Stimulated activated CD4-positive, alpha-beta T cell treated with anti-CD3 and anti-CD28 coated beads, Interleukin-1b, Interleukin-23, amount 100 ng/mL, for 24 hours (primary cell): ENCODE measurements around the gene UROS.
A peak's percentile ranks its signal among the peaks of the same experiment; 100 is the strongest.

ENCODE experiments used
- DNase-seq, 4 experiments: peaks; one replicate each; pipeline ENCODE4 v3.0.0-alpha.2; 2020; ENCODE audit warnings: low read depth in 4 of 4, low spot score in 1 of 4

Gene UROS

GRCh38 chr10:125822878-125823662, at the start of gene UROS, which contains the start of gene BCCIP:
Gene UROS, minus strand, starts transcription at chr10:125823258. Its CDS starts 6,759 bp downstream, at chr10:125816499.
Gene BCCIP, plus strand, starts transcription at chr10:125823546. Its CDS starts 12 bp downstream, at chr10:125823558.
- DNase-seq: peak; percentile 78 to 84 (median 81)

DNA sequence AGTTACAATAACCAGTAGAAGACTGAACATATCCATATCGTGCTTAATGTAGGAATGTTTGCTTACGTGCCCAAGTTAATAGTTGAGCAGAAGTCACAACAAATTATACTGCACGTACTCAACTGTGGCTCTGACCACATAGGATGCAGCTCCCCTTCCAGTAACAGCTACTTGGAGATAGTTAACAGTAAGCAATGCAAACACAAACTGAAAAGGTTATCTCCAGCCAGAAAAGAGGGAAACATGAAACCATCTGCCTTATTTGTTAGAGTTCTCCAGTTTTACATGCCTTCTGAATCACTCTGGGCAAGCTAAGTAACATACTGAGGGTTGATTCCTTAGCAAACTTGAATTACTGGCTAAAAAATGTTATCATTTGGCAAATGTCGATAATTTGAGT, 48.3 kb upstream of the UROS start:
- DNase-seq: no peak

DNA sequence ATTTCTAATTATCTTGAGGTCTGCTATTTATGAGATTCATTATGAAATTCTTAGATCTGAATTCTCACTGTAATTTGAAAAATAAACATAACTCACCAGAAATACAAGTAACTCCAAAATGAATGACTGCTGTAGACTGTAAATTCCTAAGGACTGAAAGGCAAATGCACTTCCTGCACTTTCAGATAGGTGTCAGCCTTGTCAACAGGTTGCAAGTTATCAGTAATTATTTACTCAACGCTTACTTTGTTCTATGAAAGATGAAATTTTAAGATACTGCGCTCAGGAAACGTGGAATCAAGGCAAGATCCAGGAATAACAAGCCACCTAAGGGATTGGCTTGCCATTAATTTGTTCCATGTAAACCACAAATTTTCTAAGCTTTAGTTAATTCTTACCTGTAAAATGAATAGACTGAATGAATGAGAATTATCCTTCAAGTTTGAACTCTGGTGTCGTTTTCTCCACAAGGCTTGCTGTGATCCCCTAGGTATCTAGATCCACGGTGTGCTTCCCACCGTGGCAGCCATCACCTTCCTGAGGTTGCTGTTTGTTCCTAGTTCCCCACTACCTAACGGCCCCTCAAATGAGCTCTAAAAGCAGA, 45.4 kb upstream of the UROS start:
- no peak for DNase-seq

- no peak for DNase-seq
Observed at GRCh38 chr10:125866421-125867029, 43.5 kb upstream of the UROS start.

GRCh38 chr10:125865120-125865519, 42.1 kb upstream of the UROS start:
- no peak for DNase-seq

DNA sequence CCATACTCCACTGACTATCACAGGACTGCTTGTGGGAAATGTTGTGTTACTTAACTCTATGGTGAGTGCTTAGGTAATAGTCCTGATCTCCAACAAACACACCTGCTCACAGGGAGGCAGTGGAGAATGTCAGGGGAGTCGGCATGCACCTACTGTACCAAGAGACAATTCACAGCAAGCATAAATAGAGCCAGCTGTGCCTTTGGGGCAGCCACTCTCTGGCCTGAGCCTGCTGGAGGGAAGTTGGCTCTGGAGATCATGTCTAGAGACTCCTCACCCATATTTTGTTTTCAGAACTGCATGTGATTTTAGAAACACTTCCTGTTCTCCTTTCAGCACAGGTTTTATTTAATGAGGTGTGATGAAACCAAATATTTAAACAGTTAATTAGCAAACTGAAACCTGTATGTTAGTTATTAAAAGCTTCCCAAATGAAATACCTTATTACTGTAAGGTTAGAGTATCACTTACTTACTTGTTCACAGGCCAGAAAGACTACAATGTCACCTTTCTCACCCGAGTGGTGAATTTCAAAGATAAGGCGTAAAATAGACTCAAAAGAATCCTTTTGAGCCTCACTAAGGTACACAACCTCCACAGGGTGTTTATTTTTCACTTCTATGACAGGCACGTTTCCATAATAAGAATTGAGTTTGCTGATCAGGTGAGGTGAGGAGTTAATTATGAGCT, 36.2 kb upstream of the UROS start:
- DNase-seq: no peak

DNA sequence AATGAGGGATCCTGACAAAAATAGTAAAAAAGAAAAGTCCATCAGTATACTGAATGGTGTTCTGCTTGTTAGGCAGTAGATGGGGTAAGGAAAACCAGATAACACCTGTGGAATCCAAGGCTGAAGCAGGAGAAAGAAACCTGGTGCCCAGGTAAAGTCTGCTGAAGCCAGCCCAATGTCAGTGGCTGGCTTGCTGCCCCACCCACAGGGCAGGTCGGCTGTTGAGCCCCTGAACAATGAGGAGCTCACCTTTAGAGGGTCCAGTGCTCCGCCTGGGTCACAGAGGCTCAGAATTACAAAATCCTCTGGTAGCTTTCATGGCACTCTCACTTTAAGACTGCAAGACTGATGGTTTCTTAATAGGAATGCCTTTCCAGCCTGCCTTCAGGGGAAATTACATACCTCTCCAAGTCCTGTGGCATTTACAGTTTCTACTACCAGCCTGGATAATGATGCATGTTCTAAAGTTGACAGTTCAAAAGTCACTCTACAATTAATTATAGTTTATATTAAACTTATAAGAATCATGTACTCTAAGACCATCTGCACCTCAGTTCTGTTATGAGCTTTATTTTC, 34.2 kb upstream of the UROS start:
- DNase-seq: no peak

DNA sequence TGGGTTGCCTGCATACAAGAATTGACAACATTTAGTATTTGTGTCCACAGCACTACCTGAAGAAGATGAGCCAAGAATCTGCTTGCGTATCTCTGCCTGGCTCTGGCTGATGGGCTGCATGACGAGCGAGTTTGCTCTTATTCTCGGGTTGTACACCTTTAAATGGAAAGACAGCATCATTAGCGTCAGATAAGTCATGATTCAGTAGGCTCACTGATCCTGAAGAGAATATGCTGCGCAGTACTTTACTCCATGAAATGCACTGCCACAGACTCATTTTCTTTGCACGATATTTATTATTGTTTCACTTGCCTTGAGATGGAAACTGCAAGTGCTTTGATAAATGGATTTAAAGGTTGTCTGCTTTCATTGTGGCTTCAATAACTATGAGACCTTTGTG, 29.4 kb upstream of the UROS start:
- no peak for DNase-seq

DNA sequence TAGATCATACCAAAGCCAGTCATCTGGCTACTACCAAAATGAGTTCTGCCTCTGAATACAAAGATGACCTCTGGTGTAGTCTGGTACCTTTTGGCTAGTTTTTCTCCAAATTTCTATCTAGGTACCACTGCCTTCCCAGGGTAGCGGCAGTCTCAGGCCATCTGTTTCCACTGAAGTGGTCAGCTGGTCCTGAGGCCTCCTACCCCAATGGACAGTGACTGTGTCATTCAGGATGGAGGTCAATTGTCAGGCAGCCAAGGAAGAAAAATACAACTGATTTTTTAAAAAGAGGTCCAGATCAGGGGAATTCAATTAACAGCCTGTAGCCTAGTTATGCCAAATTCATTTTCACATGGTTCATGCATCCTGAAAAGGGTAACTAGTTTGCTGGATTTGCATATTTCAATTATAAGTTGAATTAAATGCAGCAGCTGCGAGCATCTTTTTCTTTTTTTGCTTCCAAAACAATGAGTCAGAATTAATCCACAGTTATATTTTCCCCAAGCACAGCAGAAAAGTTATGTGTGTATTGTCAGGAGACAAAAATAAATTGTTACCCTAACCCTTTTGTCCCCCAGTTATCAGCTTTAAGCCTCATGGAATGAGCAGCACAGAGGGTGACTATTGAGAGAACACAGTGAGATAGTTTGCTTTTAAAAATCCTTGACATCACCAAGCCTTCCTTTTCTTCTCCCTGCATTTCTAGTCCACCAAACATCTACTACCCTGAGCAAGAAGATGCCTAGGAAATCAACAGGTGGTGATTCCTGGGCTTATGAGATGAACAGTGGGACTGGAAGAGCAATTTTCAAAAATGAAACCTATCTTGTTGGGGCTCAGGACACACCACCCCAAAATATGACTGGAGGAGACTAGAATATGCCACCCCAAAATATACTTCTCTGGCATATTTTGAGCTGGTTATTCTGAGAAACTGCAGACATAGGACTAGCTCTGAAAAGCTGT, 28.0 kb upstream of the UROS start:
- no peak for DNase-seq

- no peak for DNase-seq
Observed at GRCh38 chr10:125849448-125849847, 26.4 kb upstream of the UROS start.

- no peak for DNase-seq
Observed at GRCh38 chr10:125848857-125849256, 25.8 kb upstream of the UROS start.

GRCh38 chr10:125848371-125848770, 25.3 kb upstream of the UROS start:
- no peak for DNase-seq

GRCh38 chr10:125846894-125847293, 23.8 kb upstream of the UROS start:
- DNase-seq: no peak

GRCh38 chr10:125845617-125846016, 22.6 kb upstream of the UROS start:
- no peak for DNase-seq

DNA sequence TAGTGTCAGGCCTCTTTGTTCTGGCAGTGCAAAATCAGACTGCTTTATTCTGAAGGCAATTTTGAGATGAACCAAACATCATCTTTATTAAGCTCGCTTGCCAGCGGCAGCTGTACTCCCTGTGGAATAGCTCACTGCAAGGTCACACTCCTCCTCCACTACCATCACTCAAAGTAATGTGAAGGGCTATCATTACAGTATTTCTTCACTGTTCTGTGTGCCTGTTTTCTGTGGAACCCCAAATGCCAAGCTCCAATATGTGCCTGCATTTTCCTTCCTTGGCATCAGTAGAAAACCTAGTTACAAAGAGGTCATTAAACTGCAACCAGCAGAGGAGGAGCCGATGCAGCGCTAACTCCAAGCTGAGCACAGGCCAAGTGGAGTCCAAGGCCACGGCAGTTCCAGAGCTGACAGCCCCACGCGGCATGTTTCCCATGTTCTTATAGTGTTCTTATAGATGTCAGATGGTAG, 21.7 kb upstream of the UROS start:
- DNase-seq: no peak

DNA sequence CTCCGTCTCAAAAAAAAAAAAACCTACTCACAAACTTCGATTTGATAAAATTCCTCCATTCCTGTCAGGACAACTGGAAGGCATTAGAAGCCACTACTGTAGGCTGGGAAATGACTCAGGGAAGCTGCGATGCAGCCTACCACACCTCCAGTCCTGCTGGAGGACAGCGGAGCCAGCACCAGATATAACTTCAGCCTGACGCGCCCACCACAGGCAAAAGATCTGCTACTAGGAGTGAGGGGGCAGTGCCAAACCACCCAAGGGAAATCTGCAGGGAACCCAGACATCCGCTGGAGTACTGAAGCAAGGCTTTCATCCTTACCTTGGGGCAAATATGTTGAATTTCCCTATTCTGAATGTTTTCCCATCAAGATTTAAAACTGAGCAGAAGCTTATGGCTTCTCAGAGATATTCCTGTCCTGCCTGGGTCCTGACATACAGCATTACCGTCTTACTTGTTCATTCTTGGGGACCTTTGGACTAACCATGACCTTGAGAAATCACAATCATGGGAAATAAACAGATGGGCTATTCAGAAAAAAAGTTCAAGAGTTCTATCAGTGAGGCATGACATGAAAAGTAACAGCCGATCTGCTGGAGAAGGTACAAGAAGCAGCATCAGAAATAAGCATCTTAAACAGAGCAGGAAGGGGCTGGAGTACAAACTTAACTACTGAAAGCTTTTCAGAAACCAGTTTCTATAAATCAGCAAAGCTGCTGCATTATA, 20.7 kb upstream of the UROS start:
- no peak for DNase-seq

DNA sequence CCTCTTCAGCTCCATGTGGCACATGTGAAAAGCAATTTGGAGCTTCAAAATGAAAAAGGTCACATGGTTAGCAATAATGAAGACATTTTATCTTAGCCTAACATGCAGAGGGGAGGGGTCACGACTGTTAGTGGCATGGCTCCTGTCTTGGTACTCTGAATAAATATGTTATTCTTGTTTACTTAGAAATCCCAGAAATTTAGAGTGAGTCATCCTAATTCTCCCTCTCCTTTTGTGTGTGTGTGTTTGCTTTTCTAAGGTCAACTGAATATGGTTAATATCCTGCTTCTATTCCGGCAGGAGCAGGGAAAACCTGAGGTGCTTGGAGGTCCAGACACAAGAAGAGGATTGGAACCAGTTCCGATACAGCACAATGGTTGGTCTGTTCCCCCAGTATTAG, 17.9 kb upstream of the UROS start:
- no peak for DNase-seq

DNA sequence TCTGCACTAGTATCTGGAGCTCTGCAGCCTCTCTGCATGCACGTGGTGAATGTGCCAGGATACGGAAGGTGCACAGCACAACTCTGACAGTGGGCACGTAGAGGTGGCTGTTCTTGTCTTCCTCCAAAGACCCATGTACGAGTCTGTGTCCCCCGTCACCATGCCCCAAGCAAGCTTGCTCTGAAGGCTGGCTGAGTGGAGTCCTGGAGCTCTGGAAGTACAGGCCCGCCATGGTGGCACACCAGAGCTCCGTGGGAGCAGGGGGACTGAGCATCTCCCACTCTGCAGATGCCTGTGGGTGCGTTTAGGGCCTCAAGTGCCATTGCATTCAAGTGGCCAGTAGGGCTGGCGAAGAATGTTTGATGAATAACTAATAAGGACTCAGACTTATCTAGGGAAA, 17.3 kb upstream of the UROS start:
- DNase-seq: no peak

DNA sequence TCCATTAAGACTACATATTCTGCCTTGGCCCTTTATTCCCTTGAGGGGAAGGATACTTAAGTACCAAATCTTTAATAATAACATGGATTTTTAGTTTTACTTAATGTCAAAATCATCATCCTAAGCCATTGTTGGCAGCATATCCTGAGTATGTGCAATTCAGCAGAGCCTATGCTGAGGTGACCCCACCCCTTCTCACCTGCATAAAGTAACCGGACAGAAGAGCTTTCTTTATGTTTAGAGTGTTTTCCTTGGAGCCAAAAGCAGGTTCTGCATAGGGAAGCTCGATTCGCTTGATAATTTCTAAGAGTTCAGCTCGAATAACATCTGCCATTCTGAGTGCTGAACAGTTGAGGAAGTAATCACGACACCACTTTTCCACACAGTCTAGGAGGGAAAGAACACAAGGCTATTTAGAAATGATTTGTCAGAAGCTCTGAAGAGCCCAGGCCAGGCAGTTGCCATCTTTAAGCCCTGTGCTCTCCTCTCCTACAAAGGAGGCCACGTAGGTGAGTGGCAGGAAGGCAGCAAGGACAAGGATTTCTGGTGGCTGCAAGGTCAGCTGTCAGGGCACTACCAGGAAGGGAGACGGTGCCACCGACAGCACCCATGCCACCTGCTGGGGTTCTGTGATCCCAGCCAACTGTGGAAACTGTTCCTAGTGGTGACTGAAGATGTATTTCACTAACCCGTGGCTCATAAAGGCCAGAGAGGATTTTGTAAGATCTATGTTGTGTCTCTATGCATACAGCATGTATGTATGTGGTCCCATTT, 15.9 kb upstream of the UROS start:
- DNase-seq: no peak
